Activated CD4-positive, alpha-beta T cell treated with anti-CD3 and anti-CD28 coated beads for 4 hours (primary cell): ENCODE results near the gene GPHN.

Source experiments
- DNase-seq, 2 donors: peaks; one replicate each; pipeline ENCODE4 v3.0.0-alpha.2; 2020

GPHN gene

GRCh38 chr14:67079846-67080245 is 571.9 kb downstream of the GPHN start:
- DNase-seq = no peak

- no peak for DNase-seq
Observed at GRCh38 chr14:67108230-67108629, 600.3 kb downstream of the GPHN start.

GRCh38 chr14:67111022-67111421 is 603.1 kb downstream of the GPHN start:
- DNase-seq = no peak

GRCh38 chr14:67112344-67112743 is 604.4 kb downstream of the GPHN start:
- no peak for DNase-seq

DNA sequence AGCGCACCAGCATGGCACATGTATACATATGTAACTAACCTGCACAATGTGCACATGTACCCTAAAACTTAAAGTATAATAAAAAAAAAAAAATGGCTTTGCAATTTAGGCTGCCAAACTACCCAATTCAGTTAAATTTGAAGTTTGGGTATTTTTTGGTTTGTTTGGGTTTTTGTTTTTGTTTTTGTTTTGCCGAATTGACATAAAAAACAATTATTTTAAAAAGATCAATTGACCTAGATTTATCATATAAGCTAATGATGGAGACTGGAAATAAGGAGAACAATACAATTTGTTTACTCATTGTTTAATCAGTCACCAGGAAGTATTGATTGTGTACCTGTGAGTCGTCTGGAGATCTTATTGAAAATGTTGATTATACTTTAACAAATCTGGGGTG is 619.2 kb downstream of the GPHN start:
- no peak for DNase-seq

GRCh38 chr14:67129768-67130167 is 621.8 kb downstream of the GPHN start:
- no peak for DNase-seq

GRCh38 chr14:67131691-67132090 is 623.7 kb downstream of the GPHN start:
- DNase-seq = no peak

DNA sequence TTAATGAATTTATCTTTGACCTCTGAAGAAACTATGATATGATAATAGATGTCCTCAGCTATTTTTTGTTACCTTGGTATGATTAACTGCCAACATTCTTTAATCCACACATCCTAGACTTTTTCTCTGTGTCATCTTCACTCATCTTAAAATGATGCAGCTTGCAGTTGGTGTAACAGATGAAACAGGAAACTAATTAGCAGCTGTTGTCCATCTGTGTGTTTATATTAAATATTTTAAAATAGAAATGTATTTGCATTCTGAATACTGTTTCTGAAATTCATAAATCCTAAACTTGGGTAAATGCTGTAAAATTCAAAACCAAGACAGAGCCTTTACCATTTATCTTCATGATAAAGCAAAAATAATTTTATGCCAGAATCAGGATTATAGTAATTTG is 625.2 kb downstream of the GPHN start:
- DNase-seq = no peak

DNA sequence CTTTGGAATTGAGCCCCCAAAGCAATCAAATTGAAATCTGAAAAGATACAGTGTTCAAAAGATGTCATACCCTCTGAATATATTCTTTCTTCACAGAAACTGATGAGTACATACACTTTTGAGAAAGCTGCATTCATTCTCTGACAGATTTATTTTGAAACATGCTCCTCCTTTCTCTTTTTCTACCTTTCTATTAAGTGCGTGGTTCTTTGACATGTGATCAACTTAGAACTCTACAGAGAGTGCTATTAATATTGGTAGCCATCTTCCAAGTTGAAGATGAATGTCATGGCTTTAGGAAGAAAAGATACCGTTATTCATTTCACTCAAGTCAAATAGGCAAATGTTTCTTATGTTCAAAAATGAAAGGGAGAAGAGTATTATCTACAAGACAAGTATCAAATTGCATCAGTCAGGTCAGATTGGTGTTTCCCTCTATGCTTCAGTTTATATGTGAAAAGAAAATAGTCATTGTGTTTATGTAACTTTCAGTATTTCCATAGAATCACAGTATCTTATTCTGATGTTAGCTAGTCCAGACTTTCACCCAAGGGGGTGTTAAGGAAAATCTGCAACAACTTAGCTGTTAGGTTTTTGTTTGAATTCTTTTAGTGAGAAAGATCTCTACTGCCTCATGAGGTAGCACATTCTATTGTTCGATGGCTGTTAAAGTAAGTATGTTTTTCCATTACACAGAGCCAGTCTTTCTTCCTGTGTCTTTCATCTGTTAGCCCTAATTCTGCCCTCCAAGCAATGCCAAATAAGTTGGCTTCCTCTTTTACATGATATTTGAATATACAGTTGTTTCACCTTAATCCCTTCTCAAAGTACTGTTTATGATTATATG is 625.9 kb downstream of the GPHN start:
- DNase-seq = no peak

DNA sequence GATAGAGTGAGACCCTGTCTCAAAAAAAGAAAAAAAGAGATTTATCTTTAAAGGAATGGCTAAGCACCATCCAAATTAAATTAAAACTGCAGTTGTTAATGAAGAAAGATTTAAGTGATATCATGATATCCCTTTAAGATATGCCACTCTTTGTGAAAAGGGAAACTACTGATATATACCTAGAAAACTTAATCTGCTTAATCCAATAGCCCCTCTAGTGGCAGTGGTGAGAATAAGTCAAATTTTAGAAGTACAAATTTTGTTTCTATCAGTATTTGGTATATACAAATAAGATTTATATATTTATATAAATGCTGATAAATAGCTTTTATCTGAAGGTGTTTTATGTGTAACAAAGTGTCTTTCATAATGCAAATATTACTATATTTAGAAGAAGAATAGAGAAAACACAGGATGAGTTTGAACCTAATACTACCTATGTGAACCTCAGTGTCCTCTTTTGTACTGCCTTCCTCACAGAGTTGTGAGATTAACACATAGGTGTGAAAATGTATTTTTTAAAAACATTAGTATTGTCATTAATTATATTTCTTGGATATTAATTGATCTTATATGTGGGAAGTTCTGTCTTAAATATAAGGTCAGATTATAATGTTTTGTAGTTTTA is 629.9 kb downstream of the GPHN start:
- no peak for DNase-seq

DNA sequence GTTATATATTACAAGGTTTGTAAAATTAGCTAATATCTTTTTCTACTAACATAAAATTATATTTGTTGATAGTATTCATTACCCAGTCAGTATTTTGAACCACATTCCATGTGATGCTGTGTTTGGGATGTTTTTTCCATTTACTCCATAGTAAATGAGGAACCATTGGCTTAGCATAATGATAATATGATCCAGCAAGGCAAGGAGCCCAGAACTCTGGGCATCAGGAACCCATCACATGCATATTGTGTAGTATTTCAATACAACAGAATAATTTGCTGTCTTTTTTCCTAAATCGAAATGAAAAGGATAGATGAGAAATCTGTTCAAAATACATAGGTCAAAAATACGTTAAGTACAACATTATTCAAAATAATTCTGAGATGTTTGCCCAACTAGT is 632.6 kb downstream of the GPHN start:
- DNase-seq = no peak

GRCh38 chr14:67141146-67141900 is 633.4 kb downstream of the GPHN start:
- DNase-seq = no peak

DNA sequence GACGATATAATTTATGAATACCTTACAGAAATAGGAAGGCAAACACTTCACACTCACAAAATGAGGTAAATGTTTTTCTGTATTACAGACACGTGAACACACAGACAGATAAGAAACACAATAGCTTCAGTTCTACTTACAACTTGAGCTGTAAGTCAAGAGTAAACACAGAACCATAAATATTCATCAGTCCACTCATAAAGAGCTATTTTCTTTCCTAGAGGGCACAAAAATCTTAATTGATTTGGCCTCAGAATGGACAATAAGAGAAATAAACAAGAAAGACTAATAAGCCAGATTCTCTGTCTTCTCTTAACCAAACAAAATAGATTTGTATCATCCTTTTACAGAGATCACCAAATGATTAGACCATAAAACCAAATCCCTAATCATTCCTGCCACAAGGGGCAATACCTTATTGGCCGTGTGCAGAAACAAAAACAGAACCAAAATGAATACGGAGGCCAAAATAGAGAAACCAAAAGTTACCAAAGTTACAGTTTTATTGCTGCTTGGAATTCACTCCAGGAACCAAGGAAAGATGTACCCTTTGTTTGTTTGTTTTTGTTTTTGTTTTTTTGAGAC is 643.2 kb downstream of the GPHN start:
- no peak for DNase-seq

DNA sequence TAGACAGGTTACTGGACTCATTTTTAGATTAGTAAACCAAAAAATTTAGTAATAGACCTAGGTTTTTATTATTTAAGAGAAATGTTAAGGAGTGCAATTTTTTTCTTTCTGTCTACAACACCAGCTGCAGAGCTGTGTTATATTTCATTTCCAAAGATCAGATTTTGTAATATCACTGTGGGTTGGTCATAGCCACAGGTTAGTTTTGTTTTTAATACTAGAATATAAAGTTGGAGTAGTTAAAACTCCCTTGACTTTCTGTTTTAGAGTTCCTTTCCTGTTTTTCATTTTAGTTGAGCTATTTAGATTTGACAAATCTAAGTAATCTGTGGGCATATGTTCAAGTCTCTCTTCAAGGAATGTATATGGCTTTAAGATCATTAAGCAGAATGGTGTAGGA is 650.6 kb downstream of the GPHN start:
- DNase-seq = no peak

GRCh38 chr14:67162385-67162784 is 654.4 kb downstream of the GPHN start:
- no peak for DNase-seq

GRCh38 chr14:67166450-67166853 is 658.5 kb downstream of the GPHN start:
- peak; percentile 8 to 35 for DNase-seq

DNA sequence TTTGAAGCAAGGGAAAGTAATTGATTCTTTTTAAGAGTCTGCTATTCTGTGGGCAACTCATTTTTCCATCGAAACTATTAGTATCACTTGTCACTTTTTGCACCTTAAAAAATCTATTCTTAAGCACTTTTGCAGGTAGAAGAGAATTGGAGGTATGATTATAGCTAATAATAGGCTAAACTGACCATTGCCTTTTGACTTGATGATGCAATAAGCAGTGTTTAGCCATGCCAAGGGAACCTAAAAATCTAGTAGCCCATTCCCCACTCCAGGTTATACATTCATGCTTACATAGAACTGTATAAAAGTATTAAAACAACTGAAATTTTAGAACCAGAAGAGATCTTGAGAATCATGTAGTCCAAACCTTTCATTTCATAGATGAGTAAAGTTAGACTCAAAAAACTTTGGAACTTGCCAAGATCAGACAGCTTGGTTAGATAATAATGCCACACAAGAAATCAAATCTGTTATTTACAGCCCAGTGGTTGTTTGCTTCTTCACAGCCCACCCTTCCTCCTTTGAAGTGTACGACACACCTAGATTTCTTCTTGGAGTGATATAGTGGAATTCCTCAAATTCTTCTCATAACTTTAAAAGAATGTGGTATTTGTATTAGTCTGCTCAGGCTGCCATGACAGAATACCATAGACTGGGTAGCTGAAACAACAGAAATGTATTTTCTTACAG is 659.6 kb downstream of the GPHN start:
- DNase-seq = no peak

DNA sequence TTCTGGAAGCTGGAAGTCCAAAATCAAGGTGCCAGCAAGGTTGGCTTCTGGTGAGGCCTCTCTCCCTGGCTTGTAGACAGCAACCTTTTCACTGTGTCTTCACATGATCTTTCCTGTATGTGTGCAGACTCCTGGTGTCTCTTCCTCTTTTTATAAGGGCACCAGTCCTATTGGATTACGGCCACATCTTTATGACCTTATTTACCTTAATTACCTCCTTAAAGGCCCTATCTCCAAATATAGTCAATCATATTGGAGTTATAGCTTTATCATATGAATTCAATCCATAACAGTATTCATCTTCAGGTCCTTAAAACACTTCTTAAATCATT is 660.1 kb downstream of the GPHN start:
- DNase-seq = no peak

GRCh38 chr14:67170660-67171059 is 662.7 kb downstream of the GPHN start:
- DNase-seq = no peak

- DNase-seq = no peak
Observed at GRCh38 chr14:67172056-67172455, 664.1 kb downstream of the GPHN start.

DNA sequence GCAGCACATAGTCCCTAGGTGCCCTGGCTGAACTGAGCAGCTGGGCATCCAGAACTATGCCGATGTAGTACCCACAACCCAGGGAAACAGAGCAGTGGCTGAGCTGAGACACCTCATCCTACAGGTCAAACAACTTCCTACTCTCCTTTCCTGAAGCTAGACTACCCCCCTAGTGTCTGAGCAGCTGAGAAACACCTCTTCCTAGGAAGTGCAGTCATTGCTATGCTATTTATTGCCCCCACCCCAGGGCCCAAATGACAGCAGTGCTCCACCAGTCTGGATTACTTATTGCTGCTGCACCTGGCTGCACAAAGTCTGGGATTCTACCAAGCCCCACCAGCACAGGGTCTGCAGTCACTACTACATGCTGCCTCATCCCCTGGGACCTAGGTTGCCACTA is 664.6 kb downstream of the GPHN start:
- DNase-seq = no peak

GRCh38 chr14:67173719-67174118 is 665.8 kb downstream of the GPHN start:
- DNase-seq = no peak

GRCh38 chr14:67186172-67186768 is 678.3 kb downstream of the GPHN start:
- DNase-seq = no peak
